Left ventricle myocardium inferior (tissue), 1 donor: Measurements from ENCODE around the gene TBC1D9. TPM values are rescaled to one million over a fixed set of nuclear protein-coding genes. Genes with fewer than 3 reads are reported as not detected.

ENCODE experiments used
- DNase-seq: peaks from one replicate; pipeline ENCODE4 v3.0.0-alpha.2; 2020
- H3K27ac ChIP-seq: fragments of 200-600 bp; replicated peaks from 2 replicates; pipeline ENCODE4 v1.8.0; 2021
- H3K27me3 ChIP-seq: fragments of 200-600 bp; 2 replicates; pipeline ENCODE4 v1.8.0; 2021; ENCODE audit warnings: low read depth
- H3K36me3 ChIP-seq: fragments of 200-600 bp; 2 replicates; pipeline ENCODE4 v1.8.0; 2021
- H3K4me1 ChIP-seq: fragments of 200-600 bp; 2 replicates; pipeline ENCODE4 v1.8.0; 2021
- H3K4me3 ChIP-seq: fragments of 200-600 bp; 2 replicates; pipeline ENCODE4 v1.8.0; 2021; ENCODE audit warnings: mild to moderate bottlenecking, moderate library complexity
- H3K9me3 ChIP-seq: fragments of 200-600 bp; replicated peaks from 2 replicates; pipeline ENCODE4 v1.8.0; 2021
- CTCF ChIP-seq: fragments of 200-600 bp; IDR thresholded peaks from 2 replicates; pipeline ENCODE4 v1.8.0; 2021; ENCODE audit warnings: antibody characterized with exemption, mild to moderate bottlenecking, borderline replicate concordance
- intact Hi-C: fragments of 100-400 bp; cut with micrococcal nuclease; formaldehyde crosslinking; loops from one replicate; pipeline ENCODE4 v1.11.0; 2022
- total RNA-seq: library from RNA; stranded (reverse); fragmentation: NEBNext Ultra II Directional; extraction: Animal tissue kit (Norgen Biotek cat#: 25700); gene quantifications from one replicate; pipeline ENCODE4 v1.2.1, GENCODE V29; 2021
- donor health status: DM: no; HTN: yes; CAD: no; lungs with severe emphysema.

The TBC1D9 gene
- total RNA-seq, 1 donor from 2014 or later: 11.4 TPM

GRCh38 chr4:140659943-140660700 is 96.1 kb downstream of the TBC1D9 start:
- intact Hi-C loops: no loop called here
- TF ChIP-seq CTCF: no peak
- H3K4me3 ChIP-seq: no peak overlapping the region
- H3K9me3 ChIP-seq: no peaks in the 10 kb centered on the region
- no peaks in the 10 kb centered on the region for H3K4me1 ChIP-seq
- H3K36me3 ChIP-seq: peaks cover 83% of the 10 kb centered on the region
- no peak overlapping the region for H3K27ac ChIP-seq
- no peaks in the 10 kb centered on the region for H3K27me3 ChIP-seq
- DNase-seq: no peak

- DNase-seq: no peak
- intact Hi-C loops: no loop called here
- H3K4me3 ChIP-seq: no peak overlapping the region
- peaks cover 11% of the 10 kb centered on the region for H3K4me1 ChIP-seq
- no peaks in the 10 kb centered on the region for H3K27me3 ChIP-seq
- no peak overlapping the region for H3K27ac ChIP-seq
- peaks cover 66% of the 10 kb centered on the region for H3K36me3 ChIP-seq
- TF ChIP-seq CTCF: no peak
- H3K9me3 ChIP-seq: no peaks in the 10 kb centered on the region
These were observed 101.7 kb downstream of the TBC1D9 start for GRCh38 chr4:140654495-140654814.

- Histone ChIP-seq H3K36me3 (peaks cover 62% of the 10 kb centered on the region), H3K27ac (no peak overlapping the region), H3K9me3 (no peaks in the 10 kb centered on the region), H3K27me3 (no peaks in the 10 kb centered on the region), H3K4me1 (peaks cover 11% of the 10 kb centered on the region), H3K4me3 (no peak overlapping the region)
- no peak for DNase-seq
- TF ChIP-seq CTCF: no peak
- intact Hi-C loops: no loop called here
These were observed 102.3 kb downstream of the TBC1D9 start for GRCh38 chr4:140653718-140654494.

- Histone ChIP-seq H3K4me1 (peaks cover 16% of the 10 kb centered on the region), H3K36me3 (peaks cover 51% of the 10 kb centered on the region), H3K27me3 (no peaks in the 10 kb centered on the region), H3K27ac (no peak overlapping the region), H3K4me3 (no peak overlapping the region), H3K9me3 (no peaks in the 10 kb centered on the region)
- no peak for DNase-seq
- TF ChIP-seq CTCF: no peak
- intact Hi-C loops: no loop called here
These were observed 103.6 kb downstream of the TBC1D9 start for GRCh38 chr4:140652601-140653000.

GRCh38 chr4:140648716-140649308 is 107.4 kb downstream of the TBC1D9 start:
- peaks cover 19% of the 10 kb centered on the region for H3K4me1 ChIP-seq
- no peak overlapping the region for H3K27ac ChIP-seq
- peaks cover 56% of the 10 kb centered on the region for H3K36me3 ChIP-seq
- intact Hi-C loops: no loop called here
- no peaks in the 10 kb centered on the region for H3K27me3 ChIP-seq
- H3K4me3 ChIP-seq: no peak overlapping the region
- no peak for DNase-seq
- TF ChIP-seq CTCF: no peak
- H3K9me3 ChIP-seq: no peaks in the 10 kb centered on the region
